ENCODE measurements around the gene BTRC.

GRCh38 chr10:101567165-101568006, 213.4 kb downstream of the BTRC start:
- TF ChIP-seq POLR2AphosphoS5 (IDR thresholded peaks at IDR 0.05) = no peak
- no peak for TF ChIP-seq CTCF (IDR thresholded peaks at IDR 0.05)

Measured in stomach (tissue), 4 donors.